GM19043 (cell line): Measurements from ENCODE around the gene CTXN3.
"Not testable (repeated sequence)": the region's sequence is repeated elsewhere in the genome, so short reads cannot be mapped to it uniquely, and the experiment has no call there.

Experiments
- ATAC-seq: cut with Tn5 transposase; IDR thresholded peaks from one replicate; pipeline ENCODE4 v1.9.1; 2021; ENCODE audit warnings: low read depth; ENCODE audit not compliant: unreplicated experiment

Gene CTXN3

GRCh38 chr5:127650022-127650421, 1.1 kb downstream of the CTXN3 start:
- ATAC-seq, result no peak

- no peak for ATAC-seq
Observed at GRCh38 chr5:127650649-127651048, 1.8 kb downstream of the CTXN3 start.

GRCh38 chr5:127652952-127653611, 4.2 kb downstream of the CTXN3 start:
- ATAC-seq, result no peak

- ATAC-seq, result no peak
Observed at GRCh38 chr5:127656825-127657224, 7.9 kb downstream of the CTXN3 start.

GRCh38 chr5:127660047-127660733, 11.3 kb downstream of the CTXN3 start:
- no peak for ATAC-seq

- no peak for ATAC-seq
Observed at GRCh38 chr5:127664093-127664492, 15.2 kb downstream of the CTXN3 start.

GRCh38 chr5:127665641-127666040, 16.8 kb downstream of the CTXN3 start:
- no peak for ATAC-seq

GRCh38 chr5:127666043-127666716, 17.3 kb downstream of the CTXN3 start:
- no peak for ATAC-seq

GRCh38 chr5:127667926-127668325, 19.0 kb downstream of the CTXN3 start:
- no peak for ATAC-seq

GRCh38 chr5:127671218-127671617, 22.3 kb downstream of the CTXN3 start:
- no peak for ATAC-seq

- ATAC-seq, result no peak
Observed at GRCh38 chr5:127673117-127673800, 24.4 kb downstream of the CTXN3 start.

GRCh38 chr5:127676951-127677350, 28.1 kb downstream of the CTXN3 start:
- ATAC-seq, result not testable (repeated sequence)

GRCh38 chr5:127679691-127680330, 30.9 kb downstream of the CTXN3 start:
- ATAC-seq, result not testable (repeated sequence)

- no peak for ATAC-seq
Observed at GRCh38 chr5:127680595-127680994, 31.7 kb downstream of the CTXN3 start.

- ATAC-seq, result no peak
Observed at GRCh38 chr5:127683008-127683407, 34.1 kb downstream of the CTXN3 start.

GRCh38 chr5:127684726-127685467, 36.0 kb downstream of the CTXN3 start:
- no peak for ATAC-seq

- no peak for ATAC-seq
Observed at GRCh38 chr5:127685662-127686061, 36.8 kb downstream of the CTXN3 start.

- no peak for ATAC-seq
Observed at GRCh38 chr5:127686424-127686823, 37.5 kb downstream of the CTXN3 start.

GRCh38 chr5:127694518-127695171, 45.8 kb downstream of the CTXN3 start:
- ATAC-seq, result no peak
